ENCODE measurements around the gene FSD1.
"Not testable (repeated sequence)": the region's sequence is repeated elsewhere in the genome, so short reads cannot be mapped to it uniquely, and the experiment has no call there.

FSD1 gene
- 0.72 to 1.6 (median 0.95) reads per million in 4 experiments for total RNA-seq

- peak; percentile 62 for DNase-seq
Measured at GRCh38 chr19:4304538-4305256, at the start of gene FSD1. Gene FSD1, plus strand, starts transcription at chr19:4304598. Its CDS starts 149 bp downstream, at chr19:4304747.

- no peak for DNase-seq
Measured at GRCh38 chr19:4256563-4256962, 47.8 kb upstream of the FSD1 start.

- no peak for DNase-seq
Measured at GRCh38 chr19:4257025-4257424, 47.4 kb upstream of the FSD1 start.

- no peak for DNase-seq
Measured at GRCh38 chr19:4258181-4258580, 46.2 kb upstream of the FSD1 start.

- DNase-seq, result no peak
Measured at GRCh38 chr19:4260613-4261191, 43.7 kb upstream of the FSD1 start.

GRCh38 chr19:4264812-4265211, 39.6 kb upstream of the FSD1 start:
- DNase-seq, result no peak

- DNase-seq, result no peak
Measured at GRCh38 chr19:4266253-4267000, 38.0 kb upstream of the FSD1 start.

- peak; percentile 60 for DNase-seq
Measured at GRCh38 chr19:4267101-4267900, 37.1 kb upstream of the FSD1 start.

GRCh38 chr19:4267901-4268815, 36.2 kb upstream of the FSD1 start:
- DNase-seq, result no peak

- DNase-seq, result no peak
Measured at GRCh38 chr19:4268816-4269430, 35.5 kb upstream of the FSD1 start.

- DNase-seq, result no peak
Measured at GRCh38 chr19:4272894-4273293, 31.5 kb upstream of the FSD1 start.

GRCh38 chr19:4274321-4274686, 30.1 kb upstream of the FSD1 start:
- DNase-seq, result not testable (repeated sequence)

GRCh38 chr19:4277191-4277696, 27.2 kb upstream of the FSD1 start:
- no peak for DNase-seq

GRCh38 chr19:4278010-4278409, 26.4 kb upstream of the FSD1 start:
- no peak for DNase-seq

- no peak for DNase-seq
Measured at GRCh38 chr19:4278419-4279266, 25.8 kb upstream of the FSD1 start, which contains the start of gene SHD. Gene SHD, plus strand, starts transcription at chr19:4279266. Its CDS starts 798 bp downstream, at chr19:4280064.

GRCh38 chr19:4279267-4279529, 25.2 kb upstream of the FSD1 start:
- DNase-seq, result no peak

- DNase-seq, result no peak
Measured at GRCh38 chr19:4279530-4280422, 24.6 kb upstream of the FSD1 start.

- no peak for DNase-seq
Measured at GRCh38 chr19:4284176-4284958, 20.0 kb upstream of the FSD1 start.

GRCh38 chr19:4284974-4285373, 19.4 kb upstream of the FSD1 start:
- no peak for DNase-seq

Measured in effector CD8-positive, alpha-beta T cell (primary cell).